Cardiac fibroblast (primary cell): ENCODE data around the gene ART4.

Source experiments
- DNase-seq, 2 donors: peaks; one replicate each; pipeline versions ENCODE4 v3.0.0 to v3.0.0-alpha.2; 2010; ENCODE audit warnings: low read depth in 2 of 2
- H3K4me3 ChIP-seq, 2 donors: replicated peaks in 1 of 2; 1 replicate in 1 of 2; 2 replicates in 1 of 2; pipeline ENCODE4 v1.5.1; 2011; ENCODE audit warnings: low read depth in 2 of 2, low read length in 2 of 2, mild to moderate bottlenecking in 2 of 2, moderate library complexity in 1 of 2
- TF ChIP-seq, protein P1 (sequence below): IDR thresholded peaks from one replicate; pipeline ENCODE4 v1.5.1; 2011; ENCODE audit warnings: low read depth, mild to moderate bottlenecking, low read length, inconsistent platforms

The ART4 gene

DNA sequence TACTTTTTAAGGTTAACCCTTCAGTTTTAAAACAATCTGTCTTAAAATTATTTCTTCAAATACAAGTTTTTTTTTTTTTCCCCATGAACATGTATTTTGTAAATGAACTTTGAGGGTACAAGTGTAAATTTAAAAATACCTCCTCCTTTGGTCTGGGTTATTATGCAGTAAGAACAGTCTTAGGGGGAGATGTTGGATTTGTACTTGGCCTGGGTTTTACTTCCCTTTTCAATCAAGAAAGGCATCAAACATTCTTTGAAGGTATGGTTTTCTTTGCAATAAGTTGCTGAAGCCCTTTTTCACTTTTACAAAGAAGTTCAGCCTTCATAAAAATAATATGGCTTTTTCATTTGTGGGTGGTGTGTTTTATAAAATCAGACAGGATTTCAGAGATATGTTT is 60.6 kb downstream of the ART4 start:
- no peak overlapping the region for H3K4me3 ChIP-seq
- TF ChIP-seq, protein P1, sequence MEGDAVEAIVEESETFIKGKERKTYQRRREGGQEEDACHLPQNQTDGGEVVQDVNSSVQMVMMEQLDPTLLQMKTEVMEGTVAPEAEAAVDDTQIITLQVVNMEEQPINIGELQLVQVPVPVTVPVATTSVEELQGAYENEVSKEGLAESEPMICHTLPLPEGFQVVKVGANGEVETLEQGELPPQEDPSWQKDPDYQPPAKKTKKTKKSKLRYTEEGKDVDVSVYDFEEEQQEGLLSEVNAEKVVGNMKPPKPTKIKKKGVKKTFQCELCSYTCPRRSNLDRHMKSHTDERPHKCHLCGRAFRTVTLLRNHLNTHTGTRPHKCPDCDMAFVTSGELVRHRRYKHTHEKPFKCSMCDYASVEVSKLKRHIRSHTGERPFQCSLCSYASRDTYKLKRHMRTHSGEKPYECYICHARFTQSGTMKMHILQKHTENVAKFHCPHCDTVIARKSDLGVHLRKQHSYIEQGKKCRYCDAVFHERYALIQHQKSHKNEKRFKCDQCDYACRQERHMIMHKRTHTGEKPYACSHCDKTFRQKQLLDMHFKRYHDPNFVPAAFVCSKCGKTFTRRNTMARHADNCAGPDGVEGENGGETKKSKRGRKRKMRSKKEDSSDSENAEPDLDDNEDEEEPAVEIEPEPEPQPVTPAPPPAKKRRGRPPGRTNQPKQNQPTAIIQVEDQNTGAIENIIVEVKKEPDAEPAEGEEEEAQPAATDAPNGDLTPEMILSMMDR, result no peak
- DNase-seq, result no peak

DNA sequence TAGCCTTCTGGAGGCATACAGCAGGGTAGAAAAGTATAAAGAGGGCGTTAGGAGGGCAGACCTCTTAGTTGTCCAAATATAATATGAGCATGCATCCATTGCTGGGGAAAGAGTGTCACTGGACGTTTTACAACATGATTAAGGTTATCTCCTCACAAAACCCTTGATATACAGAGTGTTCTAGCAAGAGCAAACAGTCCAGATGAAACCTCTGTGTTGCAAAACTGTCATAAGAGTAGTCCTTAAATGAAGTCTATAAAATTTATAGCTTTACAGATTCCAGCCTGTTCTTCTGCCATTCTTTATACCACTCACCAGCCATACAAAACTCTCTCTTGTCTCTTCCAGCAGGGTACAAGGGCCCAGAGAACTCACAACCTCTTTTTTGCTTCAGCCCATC is 61.8 kb downstream of the ART4 start:
- no peak for DNase-seq
- H3K4me3 ChIP-seq, result no peak overlapping the region
- TF ChIP-seq, protein P1, result no peak

- H3K4me3 ChIP-seq, result no peak overlapping the region
- TF ChIP-seq, protein P1, result no peak
- no peak for DNase-seq
These were observed 62.5 kb downstream of the ART4 start for GRCh38 chr12:14780859-14781258.

DNA sequence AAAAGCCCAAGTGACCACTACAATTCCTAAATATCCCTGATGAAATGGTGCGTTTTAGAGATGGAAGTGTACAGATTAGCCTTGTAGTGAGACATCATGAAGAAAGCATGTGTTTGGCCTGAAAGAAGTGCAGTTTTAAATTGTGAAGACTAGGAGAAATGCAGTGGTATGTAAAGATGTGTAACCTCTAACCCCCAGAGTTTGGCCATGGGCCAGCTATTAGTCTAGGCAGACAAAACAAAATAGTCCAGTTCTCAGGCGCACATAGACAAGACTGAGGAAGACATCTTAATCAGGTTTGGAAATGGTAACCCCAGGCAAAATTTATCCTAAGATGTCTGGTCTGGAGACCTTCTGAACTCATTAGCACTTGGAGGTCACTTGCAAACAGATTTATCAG is 63.5 kb downstream of the ART4 start:
- DNase-seq, result no peak
- TF ChIP-seq, protein P1, result no peak
- H3K4me3 ChIP-seq, result no peak overlapping the region

DNA sequence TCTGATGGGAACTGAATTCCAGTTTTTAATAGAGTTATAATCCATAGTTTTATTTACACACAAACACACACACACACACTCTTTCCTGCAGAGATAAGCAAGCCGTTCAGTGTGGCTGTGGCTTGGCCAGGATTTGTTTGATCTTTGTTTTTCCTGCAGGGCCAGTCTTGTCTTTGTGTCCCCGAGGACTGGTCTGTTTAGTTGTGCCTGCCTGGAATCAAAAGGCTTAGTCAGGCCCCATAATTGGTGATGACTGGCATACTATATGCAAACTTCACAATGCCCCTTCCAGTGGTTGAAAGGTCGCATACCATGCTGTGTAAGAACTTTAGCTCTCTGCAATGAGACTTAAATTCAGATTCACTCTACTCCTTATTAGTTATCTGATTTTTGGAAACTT is 66.1 kb downstream of the ART4 start:
- no peak overlapping the region for H3K4me3 ChIP-seq
- TF ChIP-seq, protein P1, result no peak
- DNase-seq, result peak; percentile 33 to 42

DNA sequence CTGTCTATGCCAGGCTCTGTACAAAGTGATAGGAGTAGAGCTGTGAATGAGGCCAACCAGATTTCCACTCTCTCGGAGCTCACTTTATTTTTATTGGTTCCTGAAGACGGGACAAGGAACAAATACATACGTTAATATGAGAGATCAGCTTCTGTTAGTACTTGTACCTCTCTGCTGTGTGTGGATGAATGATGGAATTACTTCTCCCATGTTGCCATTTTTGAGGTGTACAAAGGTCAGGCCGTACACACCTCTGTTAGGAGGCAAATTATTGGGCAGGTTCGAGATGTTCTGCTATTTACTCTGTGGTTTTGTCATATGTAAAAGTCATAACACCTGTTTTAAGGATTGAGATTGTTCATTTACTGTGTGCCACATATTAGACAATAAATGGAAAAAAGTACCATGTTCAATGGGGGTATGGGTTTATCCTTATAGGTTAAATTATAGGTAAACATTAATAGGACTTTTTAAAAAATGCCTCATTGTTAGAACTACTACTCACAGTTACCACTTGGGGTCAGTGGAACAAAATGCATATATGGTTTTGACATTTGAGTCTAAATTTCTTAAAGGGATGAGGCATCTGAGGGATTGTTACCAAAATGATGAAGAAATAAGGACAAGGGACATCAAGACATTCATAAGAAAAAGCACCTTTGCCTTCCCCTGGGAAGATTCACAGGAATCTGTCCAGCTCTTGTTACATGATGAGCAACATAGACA is 66.9 kb downstream of the ART4 start:
- peak; percentile 60 to 63 for DNase-seq
- peak overlapping the region; percentile 74 to 93 for H3K4me3 ChIP-seq
- TF ChIP-seq, protein P1, result peak; percentile 44

GRCh38 chr12:14775636-14775980 is 67.7 kb downstream of the ART4 start:
- H3K4me3 ChIP-seq, result peak overlapping the region; percentile 74 to 93
- peak in 1 of 2 donors; percentile 59 for DNase-seq
- TF ChIP-seq, protein P1, result no peak
